Gastrocnemius medialis (tissue), 4 donors: ENCODE results near the gene OR10P1. TPM values are rescaled to one million over a fixed set of nuclear protein-coding genes. Genes with fewer than 3 reads are reported as not detected.

Experiments
- ATAC-seq, 2 donors: fragments of 150-250 bp; one replicate each; pipeline ENCODE4 v1.9.1; 2016
- DNase-seq, 2 donors: peaks; one replicate each; pipeline ENCODE4 v3.0.0-alpha.2; 2019
- H3K27ac ChIP-seq, 4 donors: fragments of 200-600 bp; sonication (generic); 1 replicate in 1 of 4; 2 replicates in 3 of 4; pipeline ENCODE4 v1.5.1; 2016 to 2018; ENCODE audit warnings: mild to moderate bottlenecking in 2 of 4, moderate library complexity in 1 of 4
- H3K27me3 ChIP-seq, 3 donors: fragments of 200-600 bp; sonication (generic) in 2 of 3; 1 replicate in 1 of 3; 2 replicates in 2 of 3; pipeline versions ENCODE4 v1.5.1 to v1.6.0; 2016 to 2019; ENCODE audit warnings: mild to moderate bottlenecking in 1 of 3, moderate library complexity in 1 of 3
- H3K36me3 ChIP-seq, 2 donors: fragments of 200-600 bp; sonication (generic) in 1 of 2; one replicate each; pipeline ENCODE4 v1.5.1; 2017 to 2018
- H3K4me1 ChIP-seq, 2 donors: fragments of 200-600 bp; sonication (generic) in 1 of 2; one replicate each; pipeline ENCODE4 v1.5.1; 2016 to 2017; ENCODE audit warnings: mild to moderate bottlenecking in 2 of 2
- H3K4me3 ChIP-seq, 4 donors: fragments of 200-600 bp; sonication (generic) in 3 of 4; 1 replicate in 1 of 4; 2 replicates in 3 of 4; pipeline ENCODE4 v1.5.1; 2016 to 2019; ENCODE audit warnings: mild to moderate bottlenecking in 2 of 4
- H3K9me3 ChIP-seq, 3 donors: fragments of 200-600 bp; sonication (generic) in 2 of 3; 1 replicate in 1 of 3; 2 replicates in 2 of 3; pipeline ENCODE4 v1.5.1; 2016 to 2019
- POLR2A ChIP-seq, 2 donors: fragments of 450-650 bp; IDR thresholded peaks; one replicate each; pipeline ENCODE4 v1.6.1; 2017; ENCODE audit warnings: antibody characterized with exemption in 2 of 2, mild to moderate bottlenecking in 2 of 2, moderate library complexity in 2 of 2
- in situ Hi-C, 4 donors: fragments of 200-750 bp; cut with MboI; loops; one replicate each; pipeline versions ENCODE4 v1.15.0 to v1.8.0; 2017; ENCODE audit warnings: low sequenced_read_pairs in 4 of 4
- intact Hi-C: fragments of 100-400 bp; cut with DNase I; formaldehyde crosslinking; loops from one replicate; pipeline ENCODE4 v1.15.1; 2023; ENCODE audit warnings: low total_unique reads
- total RNA-seq, 4 donors: library from RNA; depleted of rRNA; stranded (reverse); fragments of >200 nt; gene quantifications; one replicate each; pipeline versions ENCODE4 v1.1.0 to v1.2.3, GENCODE V29; 2016
- TF ChIP-seq, protein P1 (sequence below), 5 experiments: fragments of 450-650 bp in 3 of 5; fragments of 200-600 bp in 2 of 5; sonication (generic) in 2 of 5; IDR thresholded peaks in 4 of 5; conservative IDR thresholded peaks in 1 of 5; 1 replicate in 4 of 5; 2 replicates in 1 of 5; pipeline ENCODE4 v1.5.1; 2016 to 2019; ENCODE audit warnings: antibody characterized with exemption in 5 of 5, mild to moderate bottlenecking in 3 of 5, moderate library complexity in 3 of 5

OR10P1 gene
- total RNA-seq, 4 donors from 2014 or later: not detected

DNA sequence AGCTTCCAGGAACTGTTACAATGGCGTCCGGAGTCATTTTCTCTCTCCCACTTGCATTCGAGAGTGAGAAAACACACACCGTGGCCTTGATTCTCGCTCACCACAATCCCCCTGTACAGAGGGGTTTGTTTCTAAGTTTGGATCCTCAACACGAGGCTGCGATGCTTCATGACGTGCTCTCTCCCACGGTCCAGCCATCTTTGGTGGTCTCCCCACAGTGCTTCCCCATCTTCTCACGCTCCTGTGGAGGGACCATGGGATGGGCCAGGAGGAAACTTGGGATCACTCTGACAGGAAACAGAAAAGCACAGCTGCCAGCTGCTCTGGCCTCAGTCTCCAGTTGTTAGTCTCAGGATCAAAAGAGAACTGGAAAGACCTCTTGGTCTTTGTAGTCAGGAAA, 28.1 kb downstream of the OR10P1 start:
- Histone ChIP-seq H3K9me3 (no peaks in the 10 kb centered on the region), H3K4me1 (peaks cover 0 to 3% of the 10 kb centered on the region in 2 donors), H3K27me3 (no peaks in the 10 kb centered on the region), H3K4me3 (no peak overlapping the region), H3K27ac (no peak overlapping the region), H3K36me3 (no peaks in the 10 kb centered on the region)
- TF ChIP-seq POLR2A (IDR thresholded peaks at IDR 0.05): no peak
- TF ChIP-seq, protein P1, sequence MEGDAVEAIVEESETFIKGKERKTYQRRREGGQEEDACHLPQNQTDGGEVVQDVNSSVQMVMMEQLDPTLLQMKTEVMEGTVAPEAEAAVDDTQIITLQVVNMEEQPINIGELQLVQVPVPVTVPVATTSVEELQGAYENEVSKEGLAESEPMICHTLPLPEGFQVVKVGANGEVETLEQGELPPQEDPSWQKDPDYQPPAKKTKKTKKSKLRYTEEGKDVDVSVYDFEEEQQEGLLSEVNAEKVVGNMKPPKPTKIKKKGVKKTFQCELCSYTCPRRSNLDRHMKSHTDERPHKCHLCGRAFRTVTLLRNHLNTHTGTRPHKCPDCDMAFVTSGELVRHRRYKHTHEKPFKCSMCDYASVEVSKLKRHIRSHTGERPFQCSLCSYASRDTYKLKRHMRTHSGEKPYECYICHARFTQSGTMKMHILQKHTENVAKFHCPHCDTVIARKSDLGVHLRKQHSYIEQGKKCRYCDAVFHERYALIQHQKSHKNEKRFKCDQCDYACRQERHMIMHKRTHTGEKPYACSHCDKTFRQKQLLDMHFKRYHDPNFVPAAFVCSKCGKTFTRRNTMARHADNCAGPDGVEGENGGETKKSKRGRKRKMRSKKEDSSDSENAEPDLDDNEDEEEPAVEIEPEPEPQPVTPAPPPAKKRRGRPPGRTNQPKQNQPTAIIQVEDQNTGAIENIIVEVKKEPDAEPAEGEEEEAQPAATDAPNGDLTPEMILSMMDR (IDR thresholded peaks at IDR 0.05 in 4 of 5, conservative IDR thresholded peaks at IDR 0.05 in 1 of 5): no peak
- intact Hi-C loops (no loop called here), in situ Hi-C loops (loop anchor here in 1 of 4 donors (25.0 kb wide), 1 partner anchor 147 kb away; the partner anchor contains the start of genes ORMDL2 and SARNP)
- DNase-seq (no peak), ATAC-seq (no peak)

DNA sequence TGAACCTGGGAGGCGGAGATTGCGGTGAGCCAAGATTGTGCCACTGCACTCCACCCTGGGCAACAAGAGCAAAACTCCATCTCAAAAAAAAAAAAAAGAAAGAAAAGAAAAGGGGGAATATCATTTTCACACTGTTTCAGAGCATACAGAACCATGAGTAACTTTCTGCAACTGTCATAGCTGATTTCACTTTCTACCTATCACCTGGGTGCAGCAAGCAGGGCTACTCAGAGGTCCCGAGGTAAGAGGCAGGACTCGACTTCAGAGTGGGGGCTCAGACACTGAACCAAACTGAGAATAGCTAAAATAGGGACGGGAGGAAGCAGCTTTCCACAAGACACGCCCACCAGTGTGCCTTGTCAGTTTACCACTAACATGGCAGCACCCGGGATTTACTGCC, 29.8 kb downstream of the OR10P1 start:
- Histone ChIP-seq H3K36me3 (no peaks in the 10 kb centered on the region), H3K4me1 (no peaks in the 10 kb centered on the region), H3K27ac (no peak overlapping the region), H3K4me3 (no peak overlapping the region), H3K9me3 (no peaks in the 10 kb centered on the region), H3K27me3 (no peaks in the 10 kb centered on the region)
- DNase-seq (no peak), ATAC-seq (no peak)
- intact Hi-C loops (no loop called here), in situ Hi-C loops (loop anchor here in 1 of 4 donors (25.0 kb wide), 1 partner anchor 146 kb away; the partner anchor contains the start of genes ORMDL2 and SARNP)
- TF ChIP-seq POLR2A (IDR thresholded peaks at IDR 0.05): no peak
- TF ChIP-seq, protein P1 (IDR thresholded peaks at IDR 0.05 in 4 of 5, conservative IDR thresholded peaks at IDR 0.05 in 1 of 5): no peak

DNA sequence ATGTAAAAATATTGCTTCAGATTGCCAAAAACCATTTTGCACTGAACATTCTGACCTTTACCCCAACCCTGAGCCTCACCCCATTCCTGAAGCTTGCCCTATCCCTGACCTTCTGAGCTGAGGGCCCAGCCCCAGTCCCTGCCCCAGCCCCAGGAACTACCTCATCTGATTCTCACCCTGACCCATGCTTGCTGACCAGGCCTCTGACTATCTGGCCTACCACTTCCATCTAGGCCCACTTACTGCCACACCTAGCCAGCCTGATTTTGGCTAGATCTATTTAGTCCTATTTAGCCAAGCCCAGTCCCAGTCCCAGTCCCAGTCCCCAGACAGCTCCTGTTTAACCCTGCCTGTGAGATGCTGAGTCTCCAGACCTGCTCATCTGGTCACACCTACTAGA, 33.6 kb downstream of the OR10P1 start:
- Histone ChIP-seq H3K27ac (no peak overlapping the region), H3K4me1 (no peaks in the 10 kb centered on the region), H3K27me3 (no peaks in the 10 kb centered on the region), H3K36me3 (no peaks in the 10 kb centered on the region), H3K4me3 (no peak overlapping the region), H3K9me3 (no peaks in the 10 kb centered on the region)
- in situ Hi-C loops (loop anchor here in 2 of 4 donors (10.0 to 25.0 kb wide), 2 partner anchors 55 to 142 kb away; partner anchors contain the start of genes CD63 (in 1 of the 2), ORMDL2 (in 1 of the 2), RDH5 (in 1 of the 2) and SARNP (in 1 of the 2)), intact Hi-C loops (no loop called here)
- TF ChIP-seq, protein P1 (IDR thresholded peaks at IDR 0.05 in 4 of 5, conservative IDR thresholded peaks at IDR 0.05 in 1 of 5): no peak
- TF ChIP-seq POLR2A (IDR thresholded peaks at IDR 0.05): no peak
- ATAC-seq (no peak), DNase-seq (no peak)

GRCh38 chr12:55671746-55672145, 35.1 kb downstream of the OR10P1 start:
- DNase-seq (no peak), ATAC-seq (no peak)
- intact Hi-C loops (no loop called here), in situ Hi-C loops (loop anchor here in 2 of 4 donors (10.0 to 25.0 kb wide), 2 partner anchors 53 to 141 kb away; partner anchors contain the start of genes CD63 (in 1 of the 2), ORMDL2 (in 1 of the 2), RDH5 (in 1 of the 2) and SARNP (in 1 of the 2))
- Histone ChIP-seq H3K9me3 (no peaks in the 10 kb centered on the region), H3K27me3 (no peaks in the 10 kb centered on the region), H3K4me1 (no peaks in the 10 kb centered on the region), H3K27ac (no peak overlapping the region), H3K36me3 (no peaks in the 10 kb centered on the region), H3K4me3 (no peak overlapping the region)
- TF ChIP-seq, protein P1 (IDR thresholded peaks at IDR 0.05 in 4 of 5, conservative IDR thresholded peaks at IDR 0.05 in 1 of 5): no peak
- TF ChIP-seq POLR2A (IDR thresholded peaks at IDR 0.05): no peak
